AG10803 (cell line): ENCODE measurements around the gene DUSP23.
A peak's percentile ranks its signal among the peaks of the same experiment; 100 is the strongest.

ENCODE experiments used
- DNase-seq: peaks from one replicate; pipeline ENCODE4 v3.0.0; 2010; ENCODE audit warnings: low read depth
- H3K4me3 ChIP-seq: 2 replicates; pipeline ENCODE4 v1.5.1; 2011; ENCODE audit warnings: mild to moderate bottlenecking, low read length, control low read depth
- CTCF ChIP-seq: conservative IDR thresholded peaks from 2 replicates; pipeline ENCODE4 v1.5.1; 2011; ENCODE audit warnings: mild to moderate bottlenecking, low read length, control low read depth, inconsistent platforms

Gene DUSP23

GRCh38 chr1:159750621-159751020, 30.1 kb upstream of the DUSP23 start:
- no peak for DNase-seq
- H3K4me3 ChIP-seq: no peak overlapping the region
- no peak for TF ChIP-seq CTCF

- DNase-seq: no peak
- TF ChIP-seq CTCF: no peak
- no peak overlapping the region for H3K4me3 ChIP-seq
Observed at GRCh38 chr1:159751031-159751430, 29.7 kb upstream of the DUSP23 start.

DNA sequence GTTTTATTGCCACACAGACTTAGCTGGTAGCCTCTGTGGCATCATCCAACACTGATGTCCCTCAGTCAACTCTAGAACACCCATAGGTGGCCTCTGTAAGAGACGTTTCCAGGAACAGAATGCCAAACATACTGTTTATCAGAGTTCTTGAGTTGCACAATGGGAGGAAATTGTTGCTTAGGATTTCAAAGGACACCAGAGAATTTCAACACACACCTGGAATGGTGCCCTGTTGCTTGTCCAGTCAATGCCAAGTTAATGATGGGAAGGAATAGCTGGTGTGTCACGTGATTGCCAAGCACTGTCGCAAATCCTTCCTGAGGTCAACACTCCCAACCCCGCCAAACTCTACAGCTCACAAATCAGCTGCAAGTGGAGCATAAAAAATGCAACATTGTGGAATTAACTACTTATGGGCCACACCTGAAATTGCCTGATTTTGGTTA, 28.6 kb upstream of the DUSP23 start:
- DNase-seq: peak; percentile 98
- no peak for TF ChIP-seq CTCF
- H3K4me3 ChIP-seq: no peak overlapping the region

DNA sequence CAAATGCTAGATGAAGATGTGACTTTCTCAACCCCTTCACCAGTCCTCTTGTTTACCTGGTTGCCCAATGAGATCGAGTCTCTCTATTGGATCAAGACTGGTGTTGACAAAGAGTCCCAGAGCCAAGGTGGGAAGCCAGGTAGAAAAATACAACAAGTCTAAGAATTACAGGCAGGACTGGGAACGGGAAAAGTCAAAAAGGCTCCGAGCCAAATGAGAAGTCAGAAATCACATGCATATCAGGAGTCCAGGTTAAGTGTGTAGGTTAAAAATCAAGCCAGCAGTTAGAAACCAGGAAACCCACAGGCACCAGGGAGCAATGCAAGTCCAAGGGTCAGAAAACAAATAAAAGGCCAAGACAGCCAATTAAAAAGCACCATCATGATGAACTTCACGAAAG, 27.4 kb upstream of the DUSP23 start:
- no peak for DNase-seq
- H3K4me3 ChIP-seq: no peak overlapping the region
- TF ChIP-seq CTCF: no peak

GRCh38 chr1:159755451-159756007, 25.2 kb upstream of the DUSP23 start:
- no peak for TF ChIP-seq CTCF
- DNase-seq: no peak

DNA sequence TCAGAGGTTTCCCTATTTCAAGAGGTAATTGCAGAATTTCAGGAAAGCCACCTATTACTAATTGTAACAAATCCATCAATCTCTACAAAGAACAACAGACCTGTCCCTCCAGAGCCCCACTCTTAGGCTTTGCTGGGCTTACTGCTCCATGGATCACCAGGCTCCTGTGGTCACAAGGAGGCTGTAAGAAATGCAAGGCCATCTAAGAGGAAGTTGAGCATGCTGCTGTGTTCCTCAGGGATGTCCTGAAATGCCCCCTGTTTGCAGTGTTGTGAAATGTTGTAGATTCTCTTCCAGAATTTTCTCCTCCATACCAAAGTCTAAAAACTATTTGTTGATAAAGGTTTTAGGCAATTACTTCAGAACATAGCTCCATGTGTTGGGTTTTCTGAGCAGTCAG, 24.4 kb upstream of the DUSP23 start:
- no peak for TF ChIP-seq CTCF
- DNase-seq: peak; percentile 79
- no peak overlapping the region for H3K4me3 ChIP-seq

More at GRCh38 chr1:159755451-159756007, 25.2 kb upstream of the DUSP23 start:
- H3K4me3 ChIP-seq: no peak overlapping the region

DNA sequence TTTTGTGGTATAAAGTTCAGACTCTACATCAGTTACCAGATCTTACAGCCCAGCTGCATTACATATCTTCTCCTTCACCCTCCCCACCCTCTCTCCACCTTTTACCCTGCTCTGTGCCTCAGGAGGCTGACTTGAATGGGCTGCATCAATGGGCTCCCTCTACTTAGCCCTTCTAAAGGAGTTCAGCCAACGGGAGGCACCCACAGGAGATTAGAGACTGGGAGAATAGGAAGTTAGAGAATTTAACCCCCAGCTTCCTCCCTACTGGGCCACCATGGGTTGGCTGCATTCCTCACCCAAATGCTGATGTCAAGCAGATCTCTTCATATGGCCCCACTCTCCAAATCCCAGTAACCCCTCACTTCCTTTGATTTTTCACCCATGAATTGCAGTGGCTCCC, 17.1 kb upstream of the DUSP23 start:
- H3K4me3 ChIP-seq: no peak overlapping the region
- no peak for DNase-seq
- no peak for TF ChIP-seq CTCF
